SH-SY5Y (cell line): ENCODE data around the gene RCOR1.

Experiments
- GATA2 ChIP-seq: IDR thresholded peaks from 2 replicates; pipeline ENCODE4 v1.6.1; 2011; ENCODE audit warnings: mild to moderate bottlenecking, low read depth, low read length
- GATA3 ChIP-seq: IDR thresholded peaks from 2 replicates; pipeline ENCODE4 v1.6.1; 2011; ENCODE audit warnings: low read depth, mild to moderate bottlenecking, low read length, moderate library complexity

The RCOR1 gene

DNA sequence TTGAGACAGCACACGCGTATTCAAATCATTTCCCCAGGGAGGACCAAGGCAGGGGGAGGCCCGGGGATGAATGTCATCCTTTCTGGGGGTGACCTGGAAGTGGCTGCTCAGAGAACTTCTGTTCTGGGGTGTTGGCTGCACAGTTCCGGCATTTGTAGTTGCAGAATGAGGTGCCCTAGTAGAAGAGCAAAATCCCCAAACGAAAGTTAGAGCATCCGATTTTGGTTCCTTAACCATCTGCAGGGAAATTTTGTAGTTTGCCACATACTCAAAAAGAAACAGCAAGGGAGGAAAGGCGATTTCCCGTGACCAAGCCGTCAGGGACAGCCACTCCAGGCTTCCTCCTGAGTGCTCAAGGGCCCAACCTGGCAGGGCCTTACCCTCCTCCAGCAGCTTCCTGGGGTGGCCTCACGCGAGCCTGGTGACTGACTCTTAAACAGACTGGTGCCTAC lies 171.8 kb downstream of the RCOR1 start:
- no peak for TF ChIP-seq GATA3
- TF ChIP-seq GATA2 = no peak

DNA sequence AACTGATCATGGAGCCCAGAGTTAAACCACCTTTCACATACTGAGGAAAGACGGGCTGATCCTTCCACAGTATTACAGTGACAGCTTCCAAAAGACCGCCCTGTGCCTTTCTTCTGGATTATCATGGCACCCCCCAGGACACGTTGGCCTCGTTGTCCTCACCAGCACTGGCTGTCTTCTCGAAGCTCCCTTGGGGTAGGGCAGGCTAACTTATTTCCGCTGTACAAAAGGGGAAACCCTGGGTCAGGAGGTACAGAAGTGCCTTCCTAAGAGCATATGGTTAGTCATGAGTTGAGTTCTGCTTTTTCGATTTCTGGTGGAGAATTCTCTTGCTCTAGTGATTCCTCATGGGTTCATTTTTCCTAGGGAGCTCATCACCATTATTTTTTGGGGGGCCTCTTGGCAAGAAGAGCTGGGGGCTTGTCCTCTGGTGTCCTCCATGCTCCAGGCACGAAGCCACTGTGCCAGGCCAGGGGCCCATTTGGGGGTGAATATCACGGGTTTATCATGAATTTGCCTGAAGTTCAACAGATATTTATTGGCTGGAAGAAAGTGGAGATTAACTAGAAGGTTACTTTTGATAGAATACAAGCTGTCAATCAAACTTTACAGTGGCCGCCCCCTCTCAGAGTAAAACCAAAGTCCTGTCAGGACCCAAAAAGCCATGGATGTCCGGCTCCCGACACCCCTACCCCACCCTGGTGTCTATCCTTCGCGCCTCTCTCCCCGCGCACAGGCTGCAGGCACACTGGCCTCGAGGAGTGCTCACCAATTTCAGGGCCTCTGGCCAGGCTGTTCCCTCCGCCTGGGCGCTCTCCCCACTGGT lies 176.0 kb downstream of the RCOR1 start:
- TF ChIP-seq GATA3 (no peak), GATA2 (no peak)

DNA sequence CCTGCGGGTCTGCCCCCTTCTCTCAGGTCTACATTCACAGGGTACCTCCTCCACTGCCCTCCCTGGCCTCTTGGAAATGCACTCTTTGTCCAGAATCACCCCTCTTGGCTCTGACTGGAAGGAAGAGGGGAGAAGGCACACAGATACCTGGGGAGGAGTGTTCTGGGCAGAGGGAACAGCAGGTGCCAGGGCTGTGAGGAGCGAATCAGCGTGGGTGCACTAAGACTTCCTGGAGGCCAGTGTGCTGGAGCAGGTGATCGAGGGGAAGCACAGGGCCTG lies 176.5 kb downstream of the RCOR1 start:
- TF ChIP-seq GATA2 = no peak
- TF ChIP-seq GATA3 = no peak

DNA sequence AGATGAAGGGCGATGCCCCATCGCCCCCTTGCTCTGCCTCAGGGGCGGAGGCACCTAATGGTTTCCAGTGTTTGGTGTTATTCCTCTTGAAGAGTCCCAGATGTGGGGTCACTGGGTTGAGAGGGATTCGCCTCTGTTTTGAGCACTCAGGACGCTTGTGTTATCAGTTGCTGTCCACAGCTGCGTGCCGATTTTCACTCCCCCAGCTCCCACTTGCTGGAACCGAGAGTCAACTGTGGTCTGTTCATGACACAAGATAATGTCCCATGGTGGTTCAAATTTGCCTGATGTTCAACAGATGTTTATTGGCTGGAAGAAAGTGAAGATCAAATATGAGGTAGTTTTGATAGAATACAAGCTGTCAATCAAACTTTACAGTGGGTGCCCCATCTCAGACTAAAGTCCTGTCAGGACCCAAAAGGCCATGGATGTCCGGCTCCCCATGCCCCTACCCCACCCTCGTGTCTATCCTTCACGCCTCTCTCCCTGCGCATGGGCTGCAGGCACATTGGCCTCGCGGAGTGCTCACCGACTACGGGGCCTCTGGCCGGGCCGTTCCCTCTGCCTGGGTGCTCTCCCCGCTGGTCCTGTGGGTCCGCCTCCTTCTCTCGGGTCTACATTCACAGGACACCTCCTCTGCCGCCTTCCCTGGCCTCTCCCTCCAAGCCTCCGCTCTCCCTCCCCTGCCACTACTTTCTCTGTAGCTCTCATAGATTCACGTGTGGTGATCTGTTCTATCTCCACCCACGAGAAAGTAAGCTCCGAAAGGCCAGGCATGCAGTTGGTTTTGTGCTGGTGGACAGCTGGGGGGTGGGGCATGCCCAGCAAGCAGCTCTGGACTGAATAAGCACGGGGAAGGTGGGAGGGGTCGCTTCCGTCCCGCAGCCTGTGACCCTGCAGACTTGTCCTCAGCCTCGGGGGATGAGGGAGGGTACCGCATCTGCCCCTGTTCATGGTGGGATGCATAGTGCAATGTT lies 178.0 kb downstream of the RCOR1 start:
- TF ChIP-seq GATA2 (no peak), GATA3 (no peak)

DNA sequence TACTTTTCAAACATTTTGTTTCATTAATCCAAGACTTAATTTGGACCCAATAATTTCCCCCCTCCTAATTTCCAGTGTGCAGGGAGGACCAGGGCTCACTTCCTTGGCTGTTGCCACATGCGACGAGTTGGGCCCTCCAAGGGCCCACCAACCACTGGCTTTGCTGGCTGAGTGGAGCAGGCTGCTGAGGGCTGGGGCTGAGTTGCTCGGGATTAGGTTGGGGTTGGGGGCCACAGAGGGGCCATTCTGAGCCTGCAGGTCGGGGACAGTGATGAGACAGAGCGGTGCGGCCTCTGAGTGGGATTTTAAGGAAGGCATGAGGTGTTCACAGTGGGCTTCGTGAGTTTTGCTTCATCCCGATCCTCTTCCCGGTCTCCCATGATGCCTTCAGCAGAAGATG lies 178.7 kb downstream of the RCOR1 start:
- TF ChIP-seq GATA2 (no peak), GATA3 (no peak)

DNA sequence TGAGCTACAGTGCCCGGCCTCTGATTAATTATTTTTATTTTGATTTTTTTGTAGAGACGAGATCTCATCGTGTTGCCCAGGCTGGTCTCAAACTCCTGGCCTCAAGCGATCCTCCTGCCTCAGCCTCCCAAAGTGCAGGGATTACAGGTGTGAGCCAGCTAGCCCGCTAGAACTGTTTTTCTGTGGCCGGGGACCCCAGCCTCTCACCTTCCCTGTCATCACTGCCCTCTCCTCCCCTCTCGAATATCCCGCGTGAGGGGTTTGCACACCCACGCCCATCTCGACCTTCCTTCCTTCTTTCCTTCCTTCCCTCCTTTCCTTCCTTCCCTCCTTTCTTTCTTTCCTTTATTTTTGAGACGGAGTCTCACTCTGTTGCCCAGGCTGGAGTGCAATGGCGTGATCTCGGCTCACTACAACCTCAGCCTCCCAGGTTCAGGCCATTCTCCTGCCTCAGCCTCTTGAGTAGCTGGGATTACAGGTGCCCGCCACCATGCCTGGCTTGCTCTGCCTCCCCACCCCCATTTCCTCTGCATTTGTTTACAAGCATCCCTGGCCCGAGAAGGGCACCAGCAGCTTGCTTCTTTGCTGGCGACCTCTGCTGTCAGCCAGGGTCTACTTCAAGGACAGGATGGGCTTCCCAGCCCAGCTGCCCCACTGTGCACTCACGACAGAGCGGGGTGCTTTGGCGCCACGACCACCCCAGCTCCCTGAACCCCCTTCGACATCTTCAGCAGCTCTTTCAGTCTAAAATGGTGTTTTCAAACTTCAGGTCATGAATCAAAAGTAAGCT lies 180.5 kb downstream of the RCOR1 start:
- TF ChIP-seq GATA2 (no peak), GATA3 (no peak)

DNA sequence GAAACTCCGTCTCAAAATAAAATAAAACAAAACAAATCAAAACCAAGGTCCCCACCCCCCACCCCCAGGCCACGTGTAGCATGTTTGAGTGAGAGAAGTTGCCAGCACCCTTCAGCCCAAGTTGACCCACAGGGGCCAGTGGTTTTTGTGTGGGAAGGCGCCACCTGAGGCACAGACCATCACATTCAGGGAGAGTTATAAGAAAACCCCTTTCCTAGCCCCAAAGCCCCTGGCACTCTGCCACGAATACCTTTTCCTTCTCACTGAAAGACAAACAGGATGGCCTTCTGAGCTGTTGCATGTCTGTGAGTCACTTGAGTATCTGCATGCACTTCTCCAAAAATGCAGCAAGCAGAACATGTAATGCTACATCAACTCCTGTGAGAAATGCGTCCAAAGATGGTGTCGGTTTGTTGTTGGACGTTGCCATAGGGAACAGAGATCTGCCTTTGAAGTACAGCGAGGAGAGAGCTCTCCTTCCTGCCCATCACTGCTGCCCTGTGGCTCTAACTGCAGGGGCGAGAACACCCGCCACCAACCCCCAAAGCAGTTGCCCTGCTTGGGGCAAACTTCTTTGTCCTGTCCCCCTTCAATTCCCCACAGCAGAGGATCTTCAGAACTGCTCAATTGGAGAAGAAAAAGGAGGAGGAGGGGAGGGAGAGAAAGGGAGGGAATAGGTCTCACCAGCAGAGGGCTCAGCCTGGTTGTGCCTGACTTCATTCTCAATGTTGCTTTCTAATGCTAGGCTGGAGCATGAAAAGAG lies 182.1 kb downstream of the RCOR1 start:
- TF ChIP-seq GATA3 (no peak), GATA2 (no peak)

DNA sequence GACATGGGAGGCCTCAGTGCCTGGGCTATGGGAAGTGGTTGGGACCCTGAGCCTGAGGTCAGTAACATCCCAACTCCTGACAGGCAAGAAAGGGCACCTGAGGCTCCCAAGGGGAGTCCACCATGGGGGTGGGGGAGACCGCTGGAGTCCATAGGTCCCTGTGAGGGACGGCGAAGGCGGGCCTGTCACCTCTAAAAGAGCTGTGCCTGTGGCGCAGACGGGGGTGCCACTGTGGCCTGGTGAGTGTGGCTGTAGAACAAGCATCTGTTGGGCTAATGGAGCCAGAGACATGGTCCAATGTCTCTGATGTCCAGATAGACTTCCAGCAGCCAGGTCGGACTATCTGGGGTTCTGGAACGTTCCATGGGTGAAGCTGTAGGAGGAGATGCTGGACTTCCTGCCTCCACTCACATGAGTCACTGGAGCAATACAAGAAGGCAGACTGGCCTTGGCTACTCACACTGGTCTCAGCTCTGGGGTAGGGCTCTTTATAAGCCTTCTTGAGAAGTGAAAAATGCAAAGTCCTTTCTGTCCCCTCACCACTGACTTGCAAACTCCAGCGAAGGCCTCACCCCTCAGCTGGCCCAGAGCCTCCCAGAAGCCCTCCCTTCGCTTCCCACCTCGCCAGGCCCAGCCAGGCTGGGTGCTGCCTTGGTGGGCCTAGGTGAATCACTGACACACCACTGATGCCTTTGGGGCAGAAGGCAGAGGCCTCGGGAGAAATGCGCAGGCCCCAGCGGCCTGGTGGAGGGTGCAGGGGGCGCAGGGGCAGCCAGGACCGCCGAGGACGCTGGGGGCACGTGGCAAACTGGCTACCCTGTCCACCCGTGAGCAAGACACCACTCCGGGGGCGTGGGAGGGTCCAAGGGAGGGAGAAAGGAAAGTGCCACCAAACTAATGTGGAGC lies 183.7 kb downstream of the RCOR1 start:
- TF ChIP-seq GATA3 (no peak), GATA2 (no peak)

DNA sequence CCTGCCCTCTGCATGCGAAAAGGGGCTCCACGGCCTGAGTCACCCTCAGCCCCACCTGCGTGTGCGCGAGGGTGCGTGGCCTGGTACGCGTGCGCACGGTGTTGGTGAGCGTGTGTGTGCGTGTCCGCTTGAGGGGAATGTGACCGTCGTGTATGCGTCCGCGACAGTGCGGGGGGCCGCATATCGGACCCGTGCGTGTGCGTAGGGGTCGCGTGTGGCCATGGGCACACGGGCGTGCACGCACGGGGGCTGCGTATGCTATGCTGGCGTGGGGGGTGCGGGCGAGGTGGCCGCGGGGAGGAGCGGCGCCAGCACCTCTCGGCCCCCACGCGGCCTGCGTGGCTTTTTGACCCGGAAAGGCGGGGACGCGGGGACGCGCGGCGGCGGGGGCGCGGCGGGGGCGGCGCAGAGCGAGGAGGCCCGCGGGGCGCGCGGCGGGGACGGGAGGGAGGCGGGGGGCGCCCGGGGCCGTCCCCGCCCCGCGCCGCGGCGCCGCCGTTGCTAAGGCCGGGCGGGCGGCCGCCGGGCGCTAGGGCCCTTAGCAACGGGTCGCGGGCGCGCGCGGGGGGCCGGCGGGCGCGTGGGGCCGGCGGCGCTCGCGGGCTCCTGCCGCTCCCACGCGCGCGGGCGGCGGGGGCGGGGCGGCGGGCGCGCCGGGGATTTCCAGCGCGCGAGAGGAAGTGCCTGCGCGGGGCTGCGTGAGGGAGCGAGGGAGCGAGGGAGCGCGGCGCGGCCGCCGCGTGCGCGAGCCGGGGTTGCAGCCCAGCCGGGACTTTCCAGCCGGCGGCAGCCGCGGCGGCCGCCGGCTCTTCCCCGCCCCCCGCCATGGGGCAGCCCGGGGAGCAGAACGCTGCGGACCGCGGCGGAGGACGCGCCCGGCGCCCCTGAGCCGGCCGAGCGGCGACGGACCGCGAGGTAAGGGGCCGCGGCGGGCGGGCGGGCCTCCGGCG lies 184.6 kb downstream of the RCOR1 start, which contains the start of gene TRAF3:
Gene TRAF3 (plus strand): TSS at position 689 of the 950 bp plus-strand sequence. CDS start 92,753 bp downstream, outside the sequence.
- no peak for TF ChIP-seq GATA3
- TF ChIP-seq GATA2 = no peak

DNA sequence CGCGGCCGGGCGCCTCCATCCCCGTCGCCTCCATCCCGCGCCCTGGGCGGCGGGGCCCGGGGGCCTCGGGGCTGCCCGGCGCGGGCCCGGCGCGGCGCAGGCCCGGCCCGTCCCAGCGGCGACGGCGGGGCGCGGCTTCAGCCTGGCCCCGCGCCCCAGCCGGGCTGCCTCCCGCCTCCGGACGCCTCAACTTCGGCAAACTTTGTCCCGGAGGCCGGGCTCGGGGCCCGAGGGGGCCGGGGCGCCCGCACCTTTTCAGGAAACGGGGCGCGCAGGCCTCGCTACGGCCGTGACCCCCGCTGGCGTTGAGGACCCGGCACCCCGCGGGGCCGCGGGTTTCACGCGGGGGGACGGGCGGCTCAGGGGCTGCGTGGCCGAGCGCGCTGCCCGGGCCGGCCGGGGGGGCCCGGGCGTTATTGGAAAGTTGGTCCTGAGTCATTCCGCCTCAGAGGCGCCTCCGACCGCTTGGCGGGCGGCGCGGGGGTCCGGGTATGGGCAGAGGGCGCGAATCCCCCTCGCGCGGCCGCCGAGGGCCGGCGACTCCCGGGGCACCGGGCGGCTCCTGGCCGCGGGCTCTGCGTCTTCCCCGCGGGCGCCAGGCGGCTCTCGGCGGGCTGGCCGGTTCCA lies 185.4 kb downstream of the RCOR1 start:
- TF ChIP-seq GATA3 (no peak), GATA2 (no peak)

DNA sequence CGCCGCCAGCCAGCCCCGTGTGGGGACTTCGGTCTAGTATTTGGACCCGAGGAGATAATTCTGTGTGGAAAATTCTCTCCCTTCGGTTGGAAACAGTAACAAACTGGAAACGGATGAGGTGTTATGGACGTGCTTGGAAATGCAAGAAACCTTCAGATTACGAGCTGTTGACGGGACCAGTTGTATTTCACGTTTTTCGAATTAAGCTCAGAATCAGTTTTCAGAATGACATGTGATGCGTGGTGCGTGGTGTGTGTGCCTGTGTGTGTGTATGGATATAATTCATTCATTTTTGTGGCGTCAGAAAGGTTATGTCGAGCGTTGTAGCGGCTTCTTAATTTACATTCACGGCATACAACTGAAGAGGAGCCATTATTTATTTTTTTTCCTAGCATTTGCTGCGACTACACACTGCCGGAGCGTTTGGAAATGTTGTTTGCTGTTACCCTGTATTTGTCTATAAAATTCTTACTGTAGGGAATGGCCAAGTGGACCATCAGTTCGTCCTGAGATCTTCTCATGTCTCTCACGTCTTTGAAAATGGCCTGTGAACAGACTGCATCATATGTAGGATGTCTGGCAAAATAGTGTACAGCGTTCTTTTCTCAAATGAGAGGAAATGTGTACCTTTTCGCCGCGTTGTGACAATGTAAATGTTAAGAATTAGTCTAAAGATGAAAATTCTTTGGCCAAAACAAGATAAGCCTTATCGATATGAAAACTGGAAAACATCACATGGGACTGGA lies 186.1 kb downstream of the RCOR1 start:
- no peak for TF ChIP-seq GATA2
- no peak for TF ChIP-seq GATA3
